K562 (cell line): ENCODE measurements around the gene CTNNA3. TPM values are rescaled to one million over a fixed set of nuclear protein-coding genes. Genes with fewer than 3 reads are reported as not detected.

Experiments
- CBFB ChIP-seq: sonication (generic); formaldehyde crosslinking; IDR thresholded peaks from 2 replicates; pipeline ENCODE4 v1.4.0; 2020; ENCODE audit warnings: mild to moderate bottlenecking, missing genetic modification reagents
- CHAMP1 ChIP-seq: fragments of 450-650 bp; IDR thresholded peaks from 2 replicates; pipeline ENCODE4 v1.6.1; 2016; ENCODE audit warnings: mild to moderate bottlenecking
- CTCF ChIP-seq, 3 experiments: IDR thresholded peaks in 2 of 3; conservative IDR thresholded peaks in 1 of 3; 2 replicates each; pipeline ENCODE4 v1.5.1; 2011 to 2012; ENCODE audit warnings: low read length in 3 of 3, mild to moderate bottlenecking in 3 of 3, control low read depth in 2 of 3, improper control_type of control experiment in 1 of 3, inconsistent platforms in 1 of 3, low read depth in 1 of 3, mixed read lengths in 1 of 3, moderate library complexity in 1 of 3; ENCODE audit not compliant: insufficient read depth in 2 of 3
- MGA ChIP-seq: fragments of 450-650 bp; IDR thresholded peaks from 2 replicates; pipeline ENCODE4 v1.6.1; 2016; ENCODE audit warnings: mild to moderate bottlenecking, moderate library complexity
- MLX ChIP-seq, 2 experiments: fragments of 450-650 bp in 1 of 2; sonication (generic) in 1 of 2; formaldehyde crosslinking; conservative IDR thresholded peaks; 2 replicates each; pipeline versions ENCODE4 v1.4.0 to v1.8.1; 2020 to 2022; ENCODE audit warnings: mild to moderate bottlenecking in 1 of 2, missing genetic modification reagents in 1 of 2
- NCOR1 ChIP-seq: fragments of 450-650 bp; IDR thresholded peaks from 2 replicates; pipeline ENCODE4 v1.6.1; 2016; ENCODE audit warnings: mild to moderate bottlenecking, moderate library complexity
- NR1H2 ChIP-seq: sonication (generic); formaldehyde crosslinking; IDR thresholded peaks from 2 replicates; pipeline ENCODE4 v1.4.0; 2020; ENCODE audit warnings: mild to moderate bottlenecking, missing genetic modification reagents
- NR2C1 ChIP-seq, 2 experiments: fragments of 450-650 bp; IDR thresholded peaks; 2 replicates each; pipeline ENCODE4 v1.6.1; 2017; ENCODE audit warnings: mild to moderate bottlenecking in 2 of 2, antibody characterized with exemption in 1 of 2, inconsistent platforms in 1 of 2, missing compliant biosample characterization in 1 of 2, missing genetic modification characterization in 1 of 2
- TBL1XR1 ChIP-seq, 2 experiments: IDR thresholded peaks; 2 replicates each; pipeline ENCODE4 v1.6.1; 2012; ENCODE audit warnings: improper control_type of control experiment in 2 of 2, low read length in 2 of 2, mild to moderate bottlenecking in 1 of 2
- ZC3H11A ChIP-seq: IDR thresholded peaks from 2 replicates; pipeline ENCODE4 v1.6.1; 2012; ENCODE audit warnings: low read depth, low read length, improper control_type of control experiment
- polyA plus RNA-seq, 8 experiments: library from polyadenylated mRNA; depleted of rRNA in 4 of 8; stranded (reverse) in 5 of 8; unstranded in 3 of 8; fragments of >200 nt; fragmentation: Nextera tagmentation in 2 of 8; fragmentation: Illumina TruSeq in 1 of 8; extraction: Ambion mirVana in 2 of 8; extraction: Trizol in 1 of 8; gene quantifications; 2 replicates each; pipeline versions ENCODE4 v1.2.1 to v1.2.3, GENCODE V29; 2011 to 2014; ENCODE audit warnings: inconsistent platforms in 1 of 8, missing spikeins in 1 of 8
- total RNA-seq, 7 experiments: library from RNA; depleted of rRNA in 6 of 7; stranded (reverse); fragments of >200 nt in 6 of 7; fragmentation: Illumina TruSeq in 2 of 7; extraction: Trizol in 2 of 7; gene quantifications; 2 replicates each; pipeline versions ENCODE4 v1.2.1 to v1.2.3, GENCODE V29; 2011 to 2021; ENCODE audit warnings: low replicate concordance in 1 of 7

Gene CTNNA3
- total and polyA plus RNA-seq, 9 of the 15 experiments (the other 6 are each of a cell fraction or from before 2014, with no cell fraction given) = 0.04 TPM; not detected in 8

GRCh38 chr10:67705921-67706320 lies 9.9 kb upstream of the CTNNA3 start (continued):
- TF ChIP-seq MGA = no peak
- TF ChIP-seq MLX (CRISPR knock-in tag; conservative IDR thresholded peaks at IDR 0.05) = no peak
- no peak for TF ChIP-seq NR1H2 (CRISPR knock-in tag)
- no peak for TF ChIP-seq CBFB
- TF ChIP-seq ZC3H11A = no peak
- no peak for TF ChIP-seq NR2C1 (IDR thresholded peaks at IDR 0.05)
- no peak for TF ChIP-seq NR2C1 (tag; IDR thresholded peaks at IDR 0.05)
- no peak for TF ChIP-seq CHAMP1
- TF ChIP-seq CTCF (IDR thresholded peaks at IDR 0.05 in 2 of 3, conservative IDR thresholded peaks at IDR 0.05 in 1 of 3; ENCODE audit: insufficient read depth in 2 of 3, low read depth in 1 of 3, low read length in 3 of 3) = no peak
- TF ChIP-seq NCOR1 = no peak
- TF ChIP-seq TBL1XR1 (IDR thresholded peaks at IDR 0.05; ENCODE audit: low read length in 2 of 2) = no peak
